ENCODE measurements around the gene FAM156B. TPM values are rescaled to one million over a fixed set of nuclear protein-coding genes. Genes with fewer than 3 reads are reported as not detected.
"Not testable (repeated sequence)": the region's sequence is repeated elsewhere in the genome, so short reads cannot be mapped to it uniquely, and the experiment has no call there.

Gene FAM156B
- total and polyA plus RNA-seq, 2 of the 8 experiments (the other 6 are each of a cell fraction or from before 2014, with no cell fraction given) = 9.1 to 36.2 TPM

GRCh38 chrX:52870046-52870445 lies 27.1 kb upstream of the FAM156B start (continued):
- no peak for TF ChIP-seq USF2 (IDR thresholded peaks at IDR 0.05; ENCODE audit: low read length)
- TF ChIP-seq, protein P1, sequence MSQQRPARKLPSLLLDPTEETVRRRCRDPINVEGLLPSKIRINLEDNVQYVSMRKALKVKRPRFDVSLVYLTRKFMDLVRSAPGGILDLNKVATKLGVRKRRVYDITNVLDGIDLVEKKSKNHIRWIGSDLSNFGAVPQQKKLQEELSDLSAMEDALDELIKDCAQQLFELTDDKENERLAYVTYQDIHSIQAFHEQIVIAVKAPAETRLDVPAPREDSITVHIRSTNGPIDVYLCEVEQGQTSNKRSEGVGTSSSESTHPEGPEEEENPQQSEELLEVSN (IDR thresholded peaks at IDR 0.05) = no peak

GRCh38 chrX:52873825-52874224 lies 23.3 kb upstream of the FAM156B start:
- H2BK20ac ChIP-seq (ENCODE audit: low read length); H3K79me2 ChIP-seq (ENCODE audit: control insufficient read depth in 1 of 2, insufficient read depth in 2 of 2, low read length in 2 of 2); H3K23me2 ChIP-seq (ENCODE audit: low read depth, low read length); H4K20me1 ChIP-seq (replicated peaks in 1 of 2; ENCODE audit: control insufficient read depth in 1 of 2, insufficient read depth in 2 of 2, low read length in 2 of 2); H2AFZ ChIP-seq (ENCODE audit: low read length); H4K91ac ChIP-seq (replicated peaks; ENCODE audit: insufficient read length, low read length); H3K9me3 ChIP-seq (ENCODE audit: insufficient read depth in 2 of 2, low read depth in 1 of 2, low read length in 1 of 2); H2BK12ac ChIP-seq (ENCODE audit: low read depth, low read length); H4K5ac ChIP-seq (ENCODE audit: insufficient read length, low read depth, low read length); H3K4ac ChIP-seq (replicated peaks; ENCODE audit: insufficient read length, low read depth, low read length); H2AK5ac ChIP-seq (ENCODE audit: low read depth, low read length); FAIRE-seq; H3K4me1 ChIP-seq (replicated peaks in 1 of 4; ENCODE audit: control insufficient read depth in 3 of 4, insufficient read depth in 4 of 4, low read length in 3 of 4); DNase-seq (ENCODE audit: low read depth in 1 of 2, low spot score in 2 of 2); H3K79me1 ChIP-seq (ENCODE audit: low read depth, low read length); POLR2A ChIA-PET (ENCODE audit: partially characterized antibody); H2BK5ac ChIP-seq (ENCODE audit: low read depth, low read length); H3K56ac ChIP-seq (replicated peaks; ENCODE audit: insufficient read length, low read depth, low read length); H2BK15ac ChIP-seq (ENCODE audit: low read length); H3K36me3 ChIP-seq (ENCODE audit: control insufficient read depth in 2 of 4, insufficient read depth in 4 of 4, low read length in 3 of 4); H3K9ac ChIP-seq (replicated peaks in 1 of 4; ENCODE audit: extremely low read depth in 1 of 4, low read depth in 3 of 4, low read length in 3 of 4); H3K18ac ChIP-seq (ENCODE audit: extremely low read depth, low read length); H3K4me2 ChIP-seq (ENCODE audit: insufficient read depth in 1 of 2, low read depth in 2 of 2, low read length in 2 of 2); H3K27ac ChIP-seq (ENCODE audit: low read depth, low read length); H2BK120ac ChIP-seq (replicated peaks; ENCODE audit: low read depth, low read length); H4K8ac ChIP-seq (ENCODE audit: extremely low read depth, insufficient read depth, low read length); H3K4me3 ChIP-seq (ENCODE audit: extremely low read depth in 1 of 4, insufficient read depth in 2 of 4, low read depth in 3 of 4, low read length in 4 of 4); H3K14ac ChIP-seq (ENCODE audit: insufficient read length); H3K27me3 ChIP-seq (replicated peaks in 1 of 4; ENCODE audit: control insufficient read depth in 3 of 4, extremely low read depth in 1 of 4, insufficient read depth in 3 of 4, low read length in 3 of 4); H3K23ac ChIP-seq (ENCODE audit: insufficient read length): not testable (repeated sequence)
- CTCF ChIA-PET (ENCODE audit: partially characterized antibody) = interaction anchor here (0.6 kb wide), 1 partner anchor 125 kb away, joined by 4 read pairs; no protein-coding TSS in a partner anchor

All from H1 (cell line).